GM18867 (cell line): Measurements from ENCODE around the gene IGFBP4.
"Not testable (repeated sequence)": the region's sequence is repeated elsewhere in the genome, so short reads cannot be mapped to it uniquely, and the experiment has no call there.

Experiments used
- ATAC-seq: cut with Tn5 transposase; IDR thresholded peaks from one replicate; pipeline ENCODE4 v1.9.1; 2021; ENCODE audit warnings: mild to moderate bottlenecking, moderate library complexity; ENCODE audit not compliant: unreplicated experiment

IGFBP4 gene

GRCh38 chr17:40443196-40443987 is at the start of gene IGFBP4:
Gene IGFBP4, plus strand, starts transcription at chr17:40443450. Its CDS starts 286 bp downstream, at chr17:40443736.
- ATAC-seq: no peak

- no peak for ATAC-seq
Measured at GRCh38 chr17:40399185-40399584, 44.1 kb upstream of the IGFBP4 start.

- ATAC-seq: no peak
Measured at GRCh38 chr17:40402668-40403067, 40.6 kb upstream of the IGFBP4 start.

DNA sequence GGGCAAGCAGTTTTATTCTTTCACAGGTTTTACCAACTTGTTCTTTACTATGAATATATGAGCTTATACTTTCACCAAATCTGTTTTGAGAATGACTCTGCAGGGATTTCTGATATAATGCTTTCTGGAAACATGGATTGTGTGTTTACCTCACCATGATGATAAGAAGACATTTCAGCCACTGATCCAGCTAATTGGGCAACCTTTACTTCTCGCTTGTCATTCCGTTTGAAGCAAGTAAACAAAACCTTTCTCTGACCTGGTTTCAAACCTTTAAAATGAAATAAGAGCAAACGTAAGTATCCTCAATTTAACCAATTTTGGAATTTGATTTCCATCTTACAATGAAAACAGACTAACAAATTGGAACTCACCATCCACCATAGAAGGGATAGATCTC is 39.2 kb upstream of the IGFBP4 start:
- no peak for ATAC-seq

GRCh38 chr17:40407460-40407859 is 35.8 kb upstream of the IGFBP4 start:
- ATAC-seq: no peak

DNA sequence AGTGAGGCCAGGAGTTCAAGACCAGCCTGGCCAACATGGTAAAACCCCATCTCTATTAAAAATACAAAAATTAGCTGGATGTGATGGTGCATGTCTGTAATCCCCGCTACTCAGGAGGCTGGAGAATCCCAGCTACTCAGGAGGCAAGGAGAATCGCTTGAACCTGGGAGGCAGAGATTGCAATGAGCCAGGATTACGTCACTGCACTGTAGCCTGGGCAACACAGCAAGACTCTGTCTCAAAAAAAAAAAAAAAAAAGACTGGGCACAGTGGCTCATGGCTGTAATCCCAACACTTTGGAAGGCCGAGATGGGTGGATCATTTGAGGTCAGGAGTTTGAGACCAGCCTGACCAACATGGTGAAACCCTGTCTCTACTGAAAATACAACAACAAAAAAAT is 33.7 kb upstream of the IGFBP4 start:
- not testable (repeated sequence) for ATAC-seq

- ATAC-seq: no peak
Measured at GRCh38 chr17:40410082-40410481, 33.2 kb upstream of the IGFBP4 start.

- no peak for ATAC-seq
Measured at GRCh38 chr17:40411821-40412220, 31.4 kb upstream of the IGFBP4 start.

GRCh38 chr17:40412880-40413279 is 30.4 kb upstream of the IGFBP4 start:
- ATAC-seq: no peak

GRCh38 chr17:40414312-40414711 is 28.9 kb upstream of the IGFBP4 start:
- ATAC-seq: not testable (repeated sequence)

DNA sequence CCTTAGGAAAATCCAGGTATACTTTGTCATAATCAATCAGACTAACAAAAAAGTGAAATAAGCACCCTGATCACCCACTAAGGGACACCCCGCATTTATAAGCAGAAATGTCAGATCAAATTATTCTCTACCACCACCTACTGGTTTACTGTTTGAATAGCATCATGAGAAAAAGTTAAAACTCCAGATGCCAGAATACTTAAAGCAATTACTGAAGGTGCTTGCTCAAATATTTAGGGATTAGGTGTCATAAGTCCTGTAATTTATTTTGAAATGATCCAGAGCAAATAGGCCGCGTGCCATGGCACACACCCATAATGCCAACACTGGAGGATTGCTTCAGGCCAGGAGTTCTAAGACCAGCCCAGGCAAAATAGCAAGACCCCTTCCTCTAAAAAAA is 27.9 kb upstream of the IGFBP4 start:
- no peak for ATAC-seq

GRCh38 chr17:40416671-40417070 is 26.6 kb upstream of the IGFBP4 start:
- ATAC-seq: no peak

- peak; percentile 15 for ATAC-seq
Measured at GRCh38 chr17:40417258-40417608, 26.0 kb upstream of the IGFBP4 start.

DNA sequence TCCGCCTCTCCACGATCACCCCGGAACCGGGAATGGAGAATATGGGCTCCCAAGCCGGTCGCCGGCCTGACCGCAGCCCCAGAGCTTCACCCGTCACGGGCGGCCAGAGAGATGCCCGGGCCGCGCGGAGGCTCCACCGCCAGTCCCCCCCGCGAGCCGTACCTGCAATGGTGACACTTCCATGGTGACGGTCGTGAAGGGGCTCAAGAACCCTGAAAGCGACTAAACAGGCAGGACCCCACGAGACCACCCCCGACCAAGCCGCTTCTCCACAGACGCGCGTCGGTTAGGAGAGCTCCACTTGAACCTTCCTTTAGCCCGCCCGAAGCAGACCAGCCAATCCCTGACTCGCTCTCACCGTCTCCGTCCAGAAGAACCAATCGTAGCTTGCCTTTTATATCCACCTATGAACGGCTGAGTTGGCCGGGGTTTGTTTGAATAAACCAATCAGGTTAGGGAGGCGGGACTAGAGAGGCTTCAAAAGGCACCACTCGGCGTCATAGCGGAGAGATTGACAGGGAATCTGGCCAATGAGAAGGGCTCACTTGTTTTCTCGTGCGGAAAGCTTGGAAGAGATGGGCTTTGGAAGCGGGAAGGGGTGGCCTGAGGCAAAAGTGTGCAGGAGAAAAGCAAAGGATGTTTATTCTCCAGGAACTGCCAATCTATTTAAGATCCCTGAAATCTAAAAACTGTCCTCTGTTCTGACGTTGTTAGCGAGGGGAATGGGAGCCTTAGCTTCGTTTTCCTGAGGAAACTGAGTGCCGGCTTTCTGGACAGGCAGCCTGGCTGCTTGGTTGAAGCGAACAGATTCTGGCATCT is 25.4 kb upstream of the IGFBP4 start, which contains the start of gene TOP2A:
TOP2A (minus strand) TSS at position 288 of the 819 bp plus-strand sequence; CDS start at position 183, 105 bp downstream.
- peak; percentile 95 for ATAC-seq

DNA sequence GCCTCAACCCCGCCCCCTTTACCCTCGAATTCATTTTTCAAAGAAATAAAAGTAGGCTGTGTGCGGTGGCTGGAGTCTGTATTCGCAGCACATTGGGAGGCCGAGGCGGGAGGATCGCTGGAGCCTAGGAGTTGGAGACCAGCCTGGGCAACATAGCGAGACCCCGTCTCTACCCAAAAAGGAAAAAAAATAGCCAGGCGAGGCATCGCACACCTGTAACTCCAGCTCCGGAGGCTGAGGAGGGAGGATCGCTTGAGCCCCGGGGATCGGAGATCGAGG is 24.9 kb upstream of the IGFBP4 start:
- ATAC-seq: no peak

- no peak for ATAC-seq
Measured at GRCh38 chr17:40419559-40420331, 23.5 kb upstream of the IGFBP4 start.

DNA sequence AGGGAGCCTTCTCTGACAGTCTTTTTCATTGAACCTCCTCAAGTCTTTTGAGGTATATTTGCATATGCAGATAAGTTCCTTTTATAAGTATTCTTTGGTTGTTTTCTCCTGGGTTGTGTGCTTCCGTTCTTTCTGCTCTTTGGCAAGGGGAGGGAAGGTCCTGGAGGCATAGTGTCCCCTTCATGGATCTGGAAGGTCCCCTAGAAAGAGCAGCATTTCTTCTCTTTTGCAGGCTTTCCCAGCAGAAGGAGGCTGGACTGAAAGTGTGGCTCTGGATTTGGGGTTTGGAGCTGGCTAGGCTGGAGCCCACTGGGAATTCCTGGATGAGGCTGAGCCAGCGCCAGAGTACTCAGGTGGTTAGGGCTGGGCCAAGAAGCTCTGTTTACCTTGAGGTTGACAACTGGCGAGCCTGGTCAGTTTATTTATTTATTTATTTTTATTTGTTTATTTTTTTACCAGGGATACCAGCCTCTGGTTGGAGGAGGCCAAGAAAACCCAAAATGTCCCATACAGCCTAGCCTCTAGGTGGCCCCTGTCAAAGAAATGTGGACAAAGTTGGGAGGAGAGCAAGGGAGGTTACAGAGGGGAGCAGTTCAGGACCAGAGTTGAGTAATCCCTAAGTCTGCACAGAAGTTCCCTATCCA is 20.1 kb upstream of the IGFBP4 start:
- no peak for ATAC-seq

- ATAC-seq: no peak
Measured at GRCh38 chr17:40425741-40426140, 17.5 kb upstream of the IGFBP4 start.

- ATAC-seq: no peak
Measured at GRCh38 chr17:40427002-40427491, 16.2 kb upstream of the IGFBP4 start.

GRCh38 chr17:40430272-40431230 is 12.7 kb upstream of the IGFBP4 start:
- ATAC-seq: no peak
